PFSK-1 (cell line): Measurements from ENCODE around the gene LDAF1.

Experiments
- FOXP2 ChIP-seq: optimal IDR thresholded peaks from 2 replicates; pipeline ENCODE3; 2011; ENCODE audit warnings: borderline replicate concordance, control low read depth, inconsistent platforms; ENCODE audit not compliant: insufficient read depth; ENCODE audit errors: extremely low read length, extremely low read depth
- POLR2AphosphoS5 ChIP-seq: IDR thresholded peaks from 2 replicates; pipeline ENCODE4 v1.6.1; 2012; ENCODE audit warnings: low read depth, mild to moderate bottlenecking, control low read depth, low read length, moderate library complexity
- REST ChIP-seq, 2 experiments: IDR thresholded peaks; 2 replicates each; pipeline versions ENCODE4 v1.6.1 to v1.8.0; 2011 to 2012; ENCODE audit warnings: low read depth in 2 of 2, low read length in 2 of 2, control low read depth in 1 of 2, inconsistent platforms in 1 of 2, mild to moderate bottlenecking in 1 of 2, moderate library complexity in 1 of 2; ENCODE audit not compliant: insufficient read depth in 1 of 2
- SIN3A ChIP-seq: IDR thresholded peaks from 2 replicates; pipeline ENCODE4 v1.6.1; 2012; ENCODE audit warnings: mild to moderate bottlenecking, low read length, moderate library complexity, borderline replicate concordance; ENCODE audit not compliant: insufficient read depth
- TAF1 ChIP-seq: IDR thresholded peaks from 2 replicates; pipeline ENCODE4 v1.6.1; 2012; ENCODE audit warnings: low read length, control low read depth, borderline replicate concordance; ENCODE audit not compliant: insufficient read depth

Gene LDAF1

DNA sequence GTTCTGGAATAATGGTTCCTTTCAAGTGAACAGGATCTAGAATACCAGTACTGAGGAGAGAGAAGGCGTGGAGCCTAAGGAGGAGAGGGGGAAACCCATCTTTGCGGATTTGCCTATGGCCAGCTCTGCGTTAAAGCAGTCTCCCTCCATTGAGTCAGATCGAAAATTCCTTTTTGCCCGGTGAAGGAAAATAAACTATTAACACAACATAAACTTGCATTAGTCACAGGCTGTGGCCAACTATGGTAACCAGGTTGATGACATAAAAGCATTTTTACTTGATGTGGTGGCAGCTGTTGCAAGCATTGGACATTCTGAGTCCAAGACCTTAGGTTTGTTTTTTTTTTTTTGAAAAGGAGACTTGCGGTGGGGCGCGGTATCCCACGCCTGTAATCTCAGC is 8.9 kb downstream of the LDAF1 start:
- no peak for TF ChIP-seq POLR2AphosphoS5
- TF ChIP-seq SIN3A: no peak
- no peak for TF ChIP-seq REST (IDR thresholded peaks at IDR 0.05; ENCODE audit: insufficient read depth in 1 of 2, low read depth in 2 of 2, low read length in 2 of 2)
- no peak for TF ChIP-seq FOXP2
- TF ChIP-seq TAF1: no peak

GRCh38 chr16:21167929-21168602 is 9.6 kb downstream of the LDAF1 start:
- TF ChIP-seq REST (IDR thresholded peaks at IDR 0.05; ENCODE audit: insufficient read depth in 1 of 2, low read depth in 2 of 2, low read length in 2 of 2) (no peak), TAF1 (no peak)

DNA sequence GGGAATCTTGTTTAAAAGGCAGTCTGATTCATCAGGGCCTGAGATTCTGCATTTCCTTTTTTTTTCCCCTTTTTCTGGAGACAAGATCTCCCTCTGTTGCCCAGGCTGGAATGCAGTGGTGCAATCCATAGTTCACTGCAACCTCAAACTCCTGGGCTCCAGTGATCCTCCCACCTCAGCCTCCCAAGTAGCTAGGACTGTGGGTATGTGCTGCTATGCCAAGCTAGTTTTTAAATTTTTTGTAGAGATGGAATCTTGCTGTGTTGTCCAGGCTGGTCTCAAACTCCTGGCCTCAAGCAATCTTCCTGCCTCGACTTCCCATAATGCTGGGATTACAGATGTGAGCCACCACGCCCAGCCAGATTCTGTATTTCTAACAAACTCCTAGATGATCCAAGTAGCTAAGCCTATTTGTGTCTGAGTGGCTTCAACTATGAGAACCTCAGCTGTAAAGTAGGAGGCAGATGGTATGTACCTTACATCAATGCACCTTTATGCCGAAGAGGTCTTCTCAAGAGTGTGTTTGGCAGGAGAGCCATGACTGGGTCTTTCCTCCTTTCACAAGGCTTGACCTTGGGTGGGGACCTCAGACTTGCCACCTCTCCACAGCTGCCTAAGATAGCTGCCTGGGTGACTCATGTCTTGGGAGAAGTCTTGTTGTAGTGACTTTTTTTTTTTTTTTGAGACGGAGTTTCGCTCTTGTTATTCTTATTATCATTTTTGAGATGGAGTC is 10.9 kb downstream of the LDAF1 start:
- TF ChIP-seq SIN3A: no peak
- TF ChIP-seq FOXP2: no peak

- TF ChIP-seq SIN3A (no peak), TAF1 (no peak), REST (IDR thresholded peaks at IDR 0.05; ENCODE audit: insufficient read depth in 1 of 2, low read depth in 2 of 2, low read length in 2 of 2) (no peak), POLR2AphosphoS5 (no peak), FOXP2 (no peak)
These were observed 14.2 kb downstream of the LDAF1 start for GRCh38 chr16:21172650-21173049.

DNA sequence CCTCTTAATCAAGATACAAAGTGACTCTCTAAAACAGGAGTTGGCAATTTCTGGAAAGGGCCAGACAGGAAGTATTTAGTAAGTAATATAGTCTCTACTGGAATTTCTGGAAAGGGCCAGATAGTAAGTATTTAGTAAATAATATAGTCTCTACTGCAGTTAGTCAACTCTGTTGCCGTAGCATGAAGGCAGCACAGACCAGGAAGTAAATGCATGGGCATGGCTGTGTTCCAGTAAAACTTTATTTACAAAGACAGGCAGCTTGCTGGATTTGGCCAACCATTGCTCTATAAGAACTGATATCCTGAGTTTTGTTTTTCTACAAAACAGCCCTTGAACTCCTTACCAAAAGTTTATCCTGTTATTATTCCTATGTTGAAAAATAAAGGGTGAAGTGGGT is 16.9 kb downstream of the LDAF1 start:
- no peak for TF ChIP-seq SIN3A
- TF ChIP-seq REST (IDR thresholded peaks at IDR 0.05; ENCODE audit: insufficient read depth in 1 of 2, low read depth in 2 of 2, low read length in 2 of 2): no peak
- TF ChIP-seq FOXP2: no peak
- no peak for TF ChIP-seq POLR2AphosphoS5
- no peak for TF ChIP-seq TAF1
